GM12891 (cell line): ENCODE data around the gene NKX2-4.

Experiments
- POLR2A ChIP-seq: IDR thresholded peaks from 2 replicates; pipeline ENCODE4 v1.6.1; 2011; ENCODE audit warnings: low read depth, low read length, control low read depth
- POLR2AphosphoS5 ChIP-seq: IDR thresholded peaks from 2 replicates; pipeline ENCODE4 v1.6.1; 2011; ENCODE audit warnings: low read depth, low read length, control low read depth
- SPI1 ChIP-seq: IDR thresholded peaks from 2 replicates; pipeline ENCODE4 v1.6.1; 2011; ENCODE audit warnings: low read depth, low read length, control low read depth
- TAF1 ChIP-seq: IDR thresholded peaks from 2 replicates; pipeline ENCODE4 v1.6.1; 2011; ENCODE audit warnings: low read depth, low read length, control low read depth

DNA sequence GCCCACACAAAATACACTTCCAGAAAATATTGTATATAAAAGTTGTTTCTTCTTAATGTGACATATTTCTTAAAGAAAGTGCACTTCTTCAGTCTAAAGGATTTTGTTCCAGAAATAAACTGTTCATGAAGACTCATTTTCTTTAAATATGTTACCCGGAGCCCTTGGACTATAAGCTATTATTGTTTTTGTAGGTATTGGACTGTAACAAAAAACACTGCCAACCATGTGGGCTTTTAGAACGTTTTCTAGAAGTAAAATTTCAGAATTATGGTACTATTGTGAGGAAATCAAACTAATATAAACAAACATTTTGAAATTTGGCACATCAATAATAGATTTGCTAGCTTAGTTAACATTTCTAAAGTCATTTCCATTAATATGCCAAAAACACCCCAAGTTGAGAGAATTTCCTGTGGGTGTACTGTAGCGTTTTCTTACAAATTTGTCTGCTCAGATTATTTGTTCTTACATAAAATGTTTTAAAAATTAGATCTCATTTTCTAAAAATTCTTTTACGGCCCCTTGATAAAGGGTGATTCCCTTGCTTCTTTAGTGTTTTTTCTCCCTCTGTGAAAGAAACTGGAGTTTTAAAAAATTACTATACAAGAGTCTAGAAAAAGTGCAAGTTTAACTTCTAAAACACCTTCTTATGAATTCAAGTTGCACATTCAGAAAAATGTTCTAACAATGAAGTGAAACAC lies 3.4 kb downstream of the NKX2-4 start:
- TF ChIP-seq POLR2AphosphoS5, result no peak
- no peak for TF ChIP-seq POLR2A
- TF ChIP-seq SPI1, result no peak
- TF ChIP-seq TAF1, result no peak
